HFFc6 (cell line): ENCODE data around the gene NOC4L. TPM values are rescaled to one million over a fixed set of nuclear protein-coding genes. Genes with fewer than 3 reads are reported as not detected.
A peak's percentile ranks its signal among the peaks of the same experiment; 100 is the strongest.

Experiments used
- DNase-seq: peaks from one replicate; pipeline ENCODE4 v3.0.0-alpha.2; 2018
- H3K27ac Mint-ChIP-seq: 2 replicates; pipeline ENCODE4 v1.8.0; 2020; ENCODE audit warnings: mild to moderate bottlenecking, mixed read lengths
- H3K27me3 Mint-ChIP-seq: 2 replicates; pipeline ENCODE4 v1.8.0; 2021; ENCODE audit warnings: mild to moderate bottlenecking, moderate library complexity, mixed read lengths; ENCODE audit not compliant: insufficient read depth
- H3K36me3 Mint-ChIP-seq: 2 replicates; pipeline ENCODE4 v1.8.0; 2021; ENCODE audit warnings: low read depth, mixed read lengths
- H3K4me1 Mint-ChIP-seq: 2 replicates; pipeline ENCODE4 v1.8.0; 2020; ENCODE audit warnings: low read depth, mixed read lengths
- H3K4me3 Mint-ChIP-seq: 2 replicates; pipeline ENCODE4 v1.8.0; 2020; ENCODE audit warnings: mild to moderate bottlenecking, moderate library complexity, mixed read lengths
- H3K9me3 Mint-ChIP-seq: 2 replicates; pipeline ENCODE4 v1.8.0; 2020; ENCODE audit warnings: mild to moderate bottlenecking, mixed read lengths
- total RNA-seq, 6 experiments: library from RNA; stranded (reverse); fragmentation: NEBNext Ultra II Directional; extraction: Animal tissue kit (Norgen Biotek cat#: 25700); gene quantifications; 2 replicates in 1 of 6; 3 replicates in 5 of 6; pipeline ENCODE4 v1.2.3, GENCODE V29; 2021
- TF ChIP-seq, protein P1 (sequence below): fragments of 200-600 bp; sonication (generic); IDR thresholded peaks from 2 replicates; pipeline ENCODE4 v1.5.0; 2021; ENCODE audit warnings: antibody characterized with exemption, mild to moderate bottlenecking

NOC4L gene
- total RNA-seq, 6 experiments from 2014 or later = 25.8 to 33.5 (median 31.3) TPM

DNA sequence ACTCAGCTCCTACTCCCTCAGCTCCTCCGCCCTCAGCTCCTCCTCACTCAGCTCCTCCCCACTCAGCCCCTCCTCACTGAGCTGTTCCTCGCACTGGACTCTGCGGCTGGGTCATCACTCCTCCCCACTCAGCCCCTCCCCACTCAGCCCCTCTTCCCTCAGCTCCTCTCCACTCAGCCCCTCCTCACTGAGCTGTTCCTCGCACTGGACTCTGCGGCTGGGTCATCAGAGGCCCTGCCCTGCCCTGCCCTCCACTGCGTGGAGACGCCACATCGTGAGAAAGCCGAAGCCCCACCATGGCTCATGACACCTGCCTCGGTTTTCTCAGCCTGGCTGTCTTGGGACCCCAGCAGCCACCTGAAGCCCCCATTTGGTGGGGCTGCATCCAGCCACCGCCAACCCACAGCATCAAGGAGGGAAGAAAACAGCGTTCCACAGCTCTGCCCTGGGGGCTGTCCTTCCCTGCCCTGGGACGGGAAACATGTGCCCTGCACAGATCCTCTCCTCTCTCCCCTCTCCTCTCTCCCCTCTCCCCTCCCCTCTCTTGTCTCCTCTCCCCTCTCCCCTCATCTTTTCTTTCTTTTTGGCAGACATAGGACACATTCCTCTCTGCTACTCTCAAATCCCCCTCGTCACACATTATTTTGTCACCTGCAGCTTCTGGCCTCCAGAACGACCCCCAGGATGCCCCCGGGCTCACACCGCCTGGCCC lies 17.7 kb downstream of the NOC4L start:
- no peak overlapping the region for H3K27ac Mint-ChIP-seq
- no peaks in the 10 kb centered on the region for H3K4me1 Mint-ChIP-seq
- no peak for DNase-seq
- no peaks in the 10 kb centered on the region; the same call in 1 of the 2 replicates for H3K27me3 Mint-ChIP-seq
- H3K36me3 Mint-ChIP-seq = no peaks in the 10 kb centered on the region
- H3K4me3 Mint-ChIP-seq = no peak overlapping the region
- H3K9me3 Mint-ChIP-seq = peaks cover 8% of the 10 kb centered on the region
- TF ChIP-seq, protein P1, sequence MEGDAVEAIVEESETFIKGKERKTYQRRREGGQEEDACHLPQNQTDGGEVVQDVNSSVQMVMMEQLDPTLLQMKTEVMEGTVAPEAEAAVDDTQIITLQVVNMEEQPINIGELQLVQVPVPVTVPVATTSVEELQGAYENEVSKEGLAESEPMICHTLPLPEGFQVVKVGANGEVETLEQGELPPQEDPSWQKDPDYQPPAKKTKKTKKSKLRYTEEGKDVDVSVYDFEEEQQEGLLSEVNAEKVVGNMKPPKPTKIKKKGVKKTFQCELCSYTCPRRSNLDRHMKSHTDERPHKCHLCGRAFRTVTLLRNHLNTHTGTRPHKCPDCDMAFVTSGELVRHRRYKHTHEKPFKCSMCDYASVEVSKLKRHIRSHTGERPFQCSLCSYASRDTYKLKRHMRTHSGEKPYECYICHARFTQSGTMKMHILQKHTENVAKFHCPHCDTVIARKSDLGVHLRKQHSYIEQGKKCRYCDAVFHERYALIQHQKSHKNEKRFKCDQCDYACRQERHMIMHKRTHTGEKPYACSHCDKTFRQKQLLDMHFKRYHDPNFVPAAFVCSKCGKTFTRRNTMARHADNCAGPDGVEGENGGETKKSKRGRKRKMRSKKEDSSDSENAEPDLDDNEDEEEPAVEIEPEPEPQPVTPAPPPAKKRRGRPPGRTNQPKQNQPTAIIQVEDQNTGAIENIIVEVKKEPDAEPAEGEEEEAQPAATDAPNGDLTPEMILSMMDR = no peak

DNA sequence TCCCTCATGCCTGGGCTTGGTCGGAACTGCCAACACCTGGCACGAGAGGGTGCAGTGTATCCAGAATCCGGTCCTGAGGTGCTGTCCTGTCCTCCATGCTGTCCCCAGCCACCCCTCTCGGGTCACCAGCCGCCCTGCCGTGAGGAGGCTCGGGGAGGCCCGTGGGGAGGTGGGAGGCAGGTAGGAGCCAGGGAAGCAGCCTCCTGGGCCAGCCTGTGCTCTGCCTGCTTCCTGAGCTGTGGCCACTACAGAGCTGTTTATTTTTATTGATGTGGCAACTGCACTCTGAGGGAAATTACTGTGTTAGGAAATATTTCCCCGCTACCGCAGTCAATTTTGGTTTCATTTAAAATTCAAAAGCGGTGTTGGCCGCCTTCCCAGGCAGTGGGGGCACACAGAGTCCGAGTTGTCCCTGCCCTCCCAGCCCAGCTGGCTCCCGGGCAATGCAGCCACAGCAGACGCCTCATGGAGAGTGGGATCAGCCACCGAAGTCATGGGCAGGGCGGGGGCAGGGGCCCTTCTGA lies 18.3 kb downstream of the NOC4L start:
- H3K9me3 Mint-ChIP-seq = peaks cover 11% of the 10 kb centered on the region
- no peak overlapping the region for H3K4me3 Mint-ChIP-seq
- DNase-seq = peak; percentile 80
- no peaks in the 10 kb centered on the region for H3K4me1 Mint-ChIP-seq
- no peaks in the 10 kb centered on the region; the same call in 1 of the 2 replicates for H3K27me3 Mint-ChIP-seq
- H3K27ac Mint-ChIP-seq = no peak overlapping the region
- H3K36me3 Mint-ChIP-seq = no peaks in the 10 kb centered on the region
- TF ChIP-seq, protein P1 = peak; percentile 23; the same call in 1 of the 2 replicates

DNA sequence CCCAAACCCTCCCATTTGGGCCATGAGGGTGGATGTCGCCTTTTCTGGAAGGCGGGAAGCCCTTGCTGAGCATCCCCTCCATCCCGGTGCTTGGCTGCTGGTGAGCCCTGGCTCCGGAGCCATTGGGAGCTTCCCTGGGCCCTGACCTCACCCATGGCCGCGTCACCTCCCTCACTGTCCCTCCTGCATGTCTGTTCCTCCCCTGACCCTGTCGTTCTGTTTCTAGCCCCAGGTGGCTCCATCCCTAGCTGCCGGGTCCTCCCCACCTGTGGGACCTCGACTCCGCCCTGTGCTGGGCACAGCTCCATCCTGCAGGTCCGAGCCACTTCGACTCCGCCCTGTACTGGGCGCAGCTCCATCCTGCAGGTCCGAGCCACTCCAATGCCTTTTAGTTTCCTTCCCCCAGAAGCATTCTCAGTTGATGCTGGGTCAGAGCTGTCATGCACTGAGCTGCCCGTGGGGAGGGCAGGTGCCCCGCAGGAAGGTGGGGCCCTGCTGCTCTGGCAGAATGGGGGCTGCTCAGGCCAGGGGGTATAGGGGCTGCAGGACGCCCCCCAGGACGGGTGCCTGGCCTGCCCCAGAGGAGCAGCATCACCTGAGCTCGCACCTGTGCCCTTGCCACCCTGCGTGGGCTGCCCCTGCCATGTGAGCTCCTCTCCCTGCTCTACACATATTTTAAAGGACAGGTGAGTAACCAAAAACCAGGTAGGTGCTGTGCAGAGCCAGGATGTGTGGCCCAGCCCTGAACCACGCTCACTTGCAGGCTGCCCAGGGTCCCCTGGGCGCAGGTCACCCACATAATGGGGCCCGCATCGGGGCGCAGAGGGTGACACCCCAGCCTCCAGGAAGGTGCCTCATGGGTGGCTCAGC lies 19.0 kb downstream of the NOC4L start:
- H3K27me3 Mint-ChIP-seq = no peaks in the 10 kb centered on the region; the same call in 1 of the 2 replicates
- TF ChIP-seq, protein P1 = no peak
- no peak overlapping the region for H3K4me3 Mint-ChIP-seq
- H3K36me3 Mint-ChIP-seq = no peaks in the 10 kb centered on the region
- no peak for DNase-seq
- no peaks in the 10 kb centered on the region for H3K4me1 Mint-ChIP-seq
- no peak overlapping the region for H3K27ac Mint-ChIP-seq
- peaks cover 11% of the 10 kb centered on the region for H3K9me3 Mint-ChIP-seq

DNA sequence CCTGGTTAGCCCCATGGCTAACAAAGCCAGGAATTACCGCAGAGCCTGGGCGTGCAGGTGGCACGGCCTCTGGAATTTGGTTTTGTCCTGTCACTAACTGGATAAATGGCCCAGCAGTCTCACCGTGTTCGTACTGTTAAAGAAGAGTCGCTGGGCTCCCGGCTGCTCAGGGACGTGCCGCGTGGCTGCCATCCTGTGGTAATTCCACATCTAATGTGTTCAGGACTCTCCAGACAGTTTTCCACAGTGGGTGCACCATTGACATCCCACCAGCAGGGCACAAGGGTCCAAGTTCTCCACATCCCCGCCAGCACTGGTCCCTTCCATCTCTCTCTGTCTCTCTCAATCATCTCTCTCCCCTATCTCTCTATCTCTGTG lies 19.6 kb downstream of the NOC4L start:
- no peaks in the 10 kb centered on the region; the same call in 1 of the 2 replicates for H3K27me3 Mint-ChIP-seq
- no peaks in the 10 kb centered on the region for H3K36me3 Mint-ChIP-seq
- DNase-seq = no peak
- H3K9me3 Mint-ChIP-seq = peaks cover 11% of the 10 kb centered on the region
- H3K4me1 Mint-ChIP-seq = no peaks in the 10 kb centered on the region
- TF ChIP-seq, protein P1 = peak; percentile 63
- no peak overlapping the region for H3K4me3 Mint-ChIP-seq
- no peak overlapping the region for H3K27ac Mint-ChIP-seq

DNA sequence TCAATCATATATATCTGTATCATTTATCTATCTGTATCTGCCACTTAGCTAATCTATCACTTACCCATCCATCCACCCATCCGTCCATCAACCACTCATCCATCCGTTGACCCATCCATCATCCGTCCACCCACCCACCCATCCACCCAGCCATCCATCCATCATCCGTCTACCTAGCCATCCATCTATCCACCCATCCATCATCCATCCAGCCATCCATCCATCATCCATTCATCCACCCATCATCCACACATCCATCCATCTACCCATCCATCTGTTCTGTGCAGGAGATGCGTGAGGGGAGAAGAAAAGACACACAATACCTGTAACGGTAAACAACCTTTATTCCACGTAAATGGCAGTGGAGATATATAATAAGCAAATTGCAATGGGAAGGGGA lies 20.2 kb downstream of the NOC4L start:
- Mint-ChIP-seq H3K36me3 (no peaks in the 10 kb centered on the region), H3K4me3 (no peak overlapping the region), H3K4me1 (no peaks in the 10 kb centered on the region), H3K27ac (no peak overlapping the region), H3K9me3 (peaks cover 11% of the 10 kb centered on the region), H3K27me3 (no peaks in the 10 kb centered on the region; the same call in 1 of the 2 replicates)
- DNase-seq = no peak
- TF ChIP-seq, protein P1 = no peak
